ENCODE measurements around the gene CNTNAP2. TPM values are rescaled to one million over a fixed set of nuclear protein-coding genes. Genes with fewer than 3 reads are reported as not detected.
"Not testable (repeated sequence)": the region's sequence is repeated elsewhere in the genome, so short reads cannot be mapped to it uniquely, and the experiment has no call there.

Gene CNTNAP2
- total RNA-seq, 2 donors from 2014 or later = 3.5 to 4.0 TPM

GRCh38 chr7:148408307-148408706 lies 2291.7 kb downstream of the CNTNAP2 start:
- intact Hi-C loops (cut with DNase I, micrococcal nuclease) = no loop called here
- no peak for DNase-seq
- ATAC-seq = no peak

GRCh38 chr7:148410905-148411304 lies 2294.3 kb downstream of the CNTNAP2 start:
- intact Hi-C loops (cut with DNase I, micrococcal nuclease) = no loop called here
- DNase-seq (no peak), ATAC-seq (no peak)

GRCh38 chr7:148412691-148413090 lies 2296.1 kb downstream of the CNTNAP2 start:
- DNase-seq = no peak
- intact Hi-C loops (cut with DNase I, micrococcal nuclease) = no loop called here
- no peak for ATAC-seq

GRCh38 chr7:148419856-148420832 lies 2303.5 kb downstream of the CNTNAP2 start:
- intact Hi-C loops (cut with DNase I, micrococcal nuclease) = no loop called here
- ATAC-seq (no peak), DNase-seq (no peak)

GRCh38 chr7:148422030-148422429 lies 2305.4 kb downstream of the CNTNAP2 start:
- intact Hi-C loops (cut with DNase I, micrococcal nuclease) = no loop called here
- DNase-seq = no peak
- ATAC-seq = no peak

GRCh38 chr7:148426393-148426792 lies 2309.8 kb downstream of the CNTNAP2 start:
- intact Hi-C loops (cut with DNase I, micrococcal nuclease) = not testable (repeated sequence)

GRCh38 chr7:148430690-148431089 lies 2314.1 kb downstream of the CNTNAP2 start:
- ATAC-seq; DNase-seq; intact Hi-C loops (cut with DNase I, micrococcal nuclease): not testable (repeated sequence)

More at GRCh38 chr7:148426393-148426792, 2309.8 kb downstream of the CNTNAP2 start:
- not testable (repeated sequence) for DNase-seq, ATAC-seq

- intact Hi-C loops (cut with DNase I, micrococcal nuclease) = no loop called here
- ATAC-seq = peak; percentile 68
These were observed 2317.1 kb downstream of the CNTNAP2 start for GRCh38 chr7:148433521-148434180.

GRCh38 chr7:148434181-148434757 lies 2317.7 kb downstream of the CNTNAP2 start:
- intact Hi-C loops (cut with DNase I, micrococcal nuclease) = no loop called here
- DNase-seq (no peak), ATAC-seq (no peak)

More at GRCh38 chr7:148433521-148434180, 2317.1 kb downstream of the CNTNAP2 start:
- no peak for DNase-seq

GRCh38 chr7:148434887-148435286 lies 2318.3 kb downstream of the CNTNAP2 start:
- ATAC-seq = no peak
- DNase-seq = no peak
- intact Hi-C loops (cut with DNase I, micrococcal nuclease) = no loop called here

GRCh38 chr7:148435715-148436114 lies 2319.1 kb downstream of the CNTNAP2 start:
- ATAC-seq = peak; percentile 2
- DNase-seq = no peak
- intact Hi-C loops (cut with DNase I, micrococcal nuclease) = no loop called here

- peak; percentile 2 for ATAC-seq
- intact Hi-C loops (cut with DNase I, micrococcal nuclease) = no loop called here
- no peak for DNase-seq
These were observed 2319.5 kb downstream of the CNTNAP2 start for GRCh38 chr7:148436135-148436534.

GRCh38 chr7:148436571-148436970 lies 2320.0 kb downstream of the CNTNAP2 start:
- intact Hi-C loops (cut with DNase I, micrococcal nuclease) = no loop called here
- ATAC-seq (peak; percentile 48), DNase-seq (peak in 1 of 2 donors; percentile 26)

- intact Hi-C loops (cut with DNase I, micrococcal nuclease) = no loop called here
- peak; percentile 28 for ATAC-seq
- DNase-seq = no peak
These were observed 2320.4 kb downstream of the CNTNAP2 start for GRCh38 chr7:148437043-148437442.

GRCh38 chr7:148442141-148442655 lies 2325.6 kb downstream of the CNTNAP2 start:
- intact Hi-C loops (cut with DNase I, micrococcal nuclease) = no loop called here
- DNase-seq = no peak
- no peak for ATAC-seq

GRCh38 chr7:148442933-148443332 lies 2326.3 kb downstream of the CNTNAP2 start:
- intact Hi-C loops (cut with DNase I, micrococcal nuclease) = no loop called here
- ATAC-seq (peak; percentile 67), DNase-seq (no peak)

GRCh38 chr7:148445260-148446044 lies 2328.9 kb downstream of the CNTNAP2 start:
- DNase-seq (no peak), ATAC-seq (no peak)
- intact Hi-C loops (cut with DNase I, micrococcal nuclease) = no loop called here

- ATAC-seq (peak; percentile 92), DNase-seq (no peak)
- intact Hi-C loops (cut with DNase I, micrococcal nuclease) = no loop called here
These were observed 2330.7 kb downstream of the CNTNAP2 start for GRCh38 chr7:148447221-148447849.

Measured in left colon (tissue), 2 donors.